Measurements from ENCODE around the gene FOXF1. TPM values are rescaled to one million over a fixed set of nuclear protein-coding genes. Genes with fewer than 3 reads are reported as not detected.

Gene FOXF1
- not detected in 2 replicates for polyA plus RNA-seq (2011; rRNA removed)
- polyA plus RNA-seq (2012; cell fraction: cytosol; rRNA removed) = not detected in 2 replicates
- polyA plus RNA-seq (2012; cell fraction: nucleus; rRNA removed) = not detected in 2 replicates
- not detected in 3 replicates for polyA plus RNA-seq (2017; fragmentation: RNase III; extraction: RNeasy Plus Mini Kit Qiagen cat#74134 plus additional on column Dnase treatment)
- not detected in 2 replicates for polyA minus RNA-seq (2011; rRNA and poly(A)+ RNA removed)

- peak within 1 kb of the TSS; percentile 46 for H3K4me3 ChIP-seq
- ChIA-PET POLR2A (no interaction called here), CTCF (interaction anchor here (0.7 to 2.8 kb wide), 7 partner anchors 8 to 689 kb away, joined by 3 to 10 read pairs (median 4); no protein-coding TSS in a partner anchor)
- H3K4me2 ChIP-seq = peak within 1 kb of the TSS; percentile 94
- no peak within 1 kb of the TSS; a peak in 1 of 6 replicates for H3K27ac ChIP-seq
- 56% methylated on average over 32 of the region's 89 CpGs for WGBS (ENCODE audit: missing lambda C conversion rate)
- H3K9me3 ChIP-seq = no peaks in the 10 kb centered on the region
- DNase-seq (ENCODE audit: low read depth in 1 of 2, low spot score in 1 of 2) (peak in 1 of 2 experiments; percentile 48), FAIRE-seq (no peak), ATAC-seq (peak in 1 of 2 experiments; percentile 14; a peak in 1 of 6 replicates)
- peaks cover 15% of the 10 kb centered on the region for H3K4me1 ChIP-seq
- TF ChIP-seq JUNB (IDR thresholded peaks at IDR 0.05) = no peak
- no peak for TF ChIP-seq TFCP2L1 (CRISPR knock-in tag; IDR thresholded peaks at IDR 0.05)
- no peak for TF ChIP-seq FOSB (CRISPR knock-in tag; IDR thresholded peaks at IDR 0.05)
- TF ChIP-seq USF2 (IDR thresholded peaks at IDR 0.05) = no peak
- no peak for TF ChIP-seq KDM5A (IDR thresholded peaks at IDR 0.05)
- no peak for TF ChIP-seq ZNF302 (CRISPR knock-in tag; IDR thresholded peaks at IDR 0.05)
- no peak for TF ChIP-seq REST (IDR thresholded peaks at IDR 0.05)
- TF ChIP-seq GATA3 (IDR thresholded peaks at IDR 0.05; ENCODE audit: borderline replicate concordance) = no peak
- TF ChIP-seq MAX (IDR thresholded peaks at IDR 0.05) = no peak
- TF ChIP-seq HOXA7 (CRISPR knock-in tag; IDR thresholded peaks at IDR 0.05) = no peak
- no peak for TF ChIP-seq SREBF2 (IDR thresholded peaks at IDR 0.05)
- no peak for TF ChIP-seq TP53 (CRISPR knock-in tag; IDR thresholded peaks at IDR 0.05)
- no peak for TF ChIP-seq MAFK (IDR thresholded peaks at IDR 0.05; ENCODE audit: partially characterized antibody)
- no peak for TF ChIP-seq SMC3 (IDR thresholded peaks at IDR 0.05)
- no peak for TF ChIP-seq RCOR1 (IDR thresholded peaks at IDR 0.05; ENCODE audit: low read depth, low read length)
Observed at GRCh38 chr16:86510465-86511261, at the start of gene FOXF1. FOXF1 (plus strand) TSS chr16:86510527; CDS start chr16:86510570, 43 bp downstream.

- CTCF ChIA-PET = interaction anchor here (1.2 to 2.5 kb wide), 3 partner anchors 25 to 388 kb away, joined by 3 to 10 read pairs (median 4); no protein-coding TSS in a partner anchor
Observed at GRCh38 chr16:86461037-86461436, 49.3 kb upstream of the FOXF1 start.

More at GRCh38 chr16:86461037-86461436, 49.3 kb upstream of the FOXF1 start:
- Histone ChIP-seq H3K27ac (no peak overlapping the region), H3K4me3 (no peak overlapping the region), H3K4me2 (no peak overlapping the region), H3K4me1 (no peaks in the 10 kb centered on the region), H3K9me3 (peaks cover 20% of the 10 kb centered on the region)
- no peak for DNase-seq (ENCODE audit: low read depth in 1 of 2, low spot score in 1 of 2)
- TF ChIP-seq MYC (IDR thresholded peaks at IDR 0.05; ENCODE audit: borderline replicate concordance, low read length) = no peak
- TF ChIP-seq RCOR1 (IDR thresholded peaks at IDR 0.05; ENCODE audit: low read depth, low read length) = no peak
- TF ChIP-seq POLR2AphosphoS2 (conservative IDR thresholded peaks at IDR 0.05; ENCODE audit: low read length) = no peak
- TF ChIP-seq E2F6 (IDR thresholded peaks at IDR 0.05; ENCODE audit: borderline replicate concordance, low read depth) = no peak
- no peak for TF ChIP-seq HMGXB4 (CRISPR knock-in tag; IDR thresholded peaks at IDR 0.05; ENCODE audit: borderline replicate concordance)
- TF ChIP-seq HEYL (CRISPR knock-in tag; IDR thresholded peaks at IDR 0.05) = no peak
- no peak for TF ChIP-seq HOXB5 (CRISPR knock-in tag; IDR thresholded peaks at IDR 0.05)
- TF ChIP-seq ZNF302 (CRISPR knock-in tag; IDR thresholded peaks at IDR 0.05) = no peak
- no peak for TF ChIP-seq PHF8 (IDR thresholded peaks at IDR 0.05; ENCODE audit: borderline replicate concordance, low read depth)
- no peak for TF ChIP-seq CEBPB (IDR thresholded peaks at IDR 0.05)
- TF ChIP-seq CHD2 (IDR thresholded peaks at IDR 0.05; ENCODE audit: low read length, partially characterized antibody) = no peak
- no peak for TF ChIP-seq NPAS2 (CRISPR knock-in tag; IDR thresholded peaks at IDR 0.05; ENCODE audit: borderline replicate concordance)
- TF ChIP-seq RAD21 (conservative IDR thresholded peaks at IDR 0.05 in 1 of 2, IDR thresholded peaks at IDR 0.05 in 1 of 2) = no peak
- TF ChIP-seq FOSL2 (IDR thresholded peaks at IDR 0.05) = no peak
- TF ChIP-seq FOSL2 (CRISPR knock-in tag; IDR thresholded peaks at IDR 0.05) = no peak
- TF ChIP-seq FOXS1 (CRISPR knock-in tag; IDR thresholded peaks at IDR 0.05) = no peak
- TF ChIP-seq ZSCAN20 (CRISPR knock-in tag; IDR thresholded peaks at IDR 0.05) = no peak
- TF ChIP-seq TFCP2L1 (CRISPR knock-in tag; IDR thresholded peaks at IDR 0.05) = no peak
- TF ChIP-seq JUN (IDR thresholded peaks at IDR 0.05) = no peak
- no peak for FAIRE-seq
- POLR2A ChIA-PET = no interaction called here
- no peak for ATAC-seq
